ENCODE data around the gene HMCN1.
"Not testable (repeated sequence)": the region's sequence is repeated elsewhere in the genome, so short reads cannot be mapped to it uniquely, and the experiment has no call there.

The HMCN1 gene

DNA sequence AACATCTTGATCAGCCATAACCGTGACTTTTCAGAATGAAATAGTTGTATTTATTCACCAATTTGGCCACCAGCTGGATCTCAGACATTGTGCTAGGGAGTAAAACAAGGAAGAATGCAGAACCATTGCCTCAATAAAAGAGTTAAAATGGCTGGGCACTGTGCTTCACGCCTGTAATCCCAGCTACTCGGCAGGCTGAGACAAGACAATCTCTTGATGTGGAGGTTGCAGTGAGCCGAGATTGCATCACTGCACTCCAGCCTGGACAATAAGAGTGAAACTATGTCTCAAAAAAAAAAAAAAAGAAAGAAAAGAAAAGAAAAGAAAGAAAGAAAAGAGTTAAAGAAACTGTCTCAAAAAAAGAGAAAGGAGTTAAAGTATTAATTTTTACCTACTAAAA, 441.4 kb downstream of the HMCN1 start:
- DNase-seq, result no peak

DNA sequence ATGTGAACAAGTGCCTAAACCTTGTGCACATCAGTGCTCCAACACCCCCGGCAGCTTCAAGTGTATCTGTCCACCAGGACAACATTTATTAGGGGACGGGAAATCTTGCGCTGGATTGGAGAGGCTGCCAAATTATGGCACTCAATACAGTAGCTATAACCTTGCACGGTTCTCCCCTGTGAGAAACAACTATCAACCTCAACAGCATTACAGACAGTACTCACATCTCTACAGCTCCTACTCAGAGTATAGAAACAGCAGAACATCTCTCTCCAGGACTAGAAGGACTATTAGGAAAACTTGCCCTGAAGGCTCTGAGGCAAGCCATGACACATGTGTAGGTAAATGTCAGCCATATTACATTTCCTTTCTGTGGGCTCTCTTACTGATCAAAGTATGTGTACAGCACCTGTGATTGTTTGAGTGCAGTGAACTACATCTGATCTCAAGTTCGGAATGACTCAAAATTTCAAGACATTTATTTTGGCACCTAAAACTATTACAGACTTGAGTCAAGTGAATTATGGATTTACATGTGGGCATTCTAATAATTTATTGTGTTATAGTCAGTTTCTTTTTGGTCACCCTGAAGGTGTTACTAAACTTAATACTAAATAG, 444.3 kb downstream of the HMCN1 start:
- DNase-seq, result no peak

DNA sequence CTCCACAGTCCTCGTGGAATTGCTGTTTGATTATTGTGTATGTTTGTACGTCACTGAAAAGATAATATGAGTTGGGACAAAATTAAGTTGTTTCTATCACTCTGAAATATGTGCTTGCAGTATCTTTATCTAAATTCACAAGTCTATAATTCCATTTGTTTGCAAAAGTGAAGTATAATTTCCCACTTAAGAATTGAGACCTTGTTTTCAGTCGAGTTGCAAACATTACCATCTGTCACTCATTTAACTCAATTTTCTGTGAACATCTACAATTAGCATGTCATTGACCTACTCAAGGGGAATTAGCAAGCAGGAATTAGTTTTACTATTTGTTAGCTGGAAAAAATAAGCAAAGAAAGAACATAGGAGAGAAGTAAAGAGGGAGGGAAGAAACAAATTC, 445.0 kb downstream of the HMCN1 start:
- DNase-seq, result no peak

DNA sequence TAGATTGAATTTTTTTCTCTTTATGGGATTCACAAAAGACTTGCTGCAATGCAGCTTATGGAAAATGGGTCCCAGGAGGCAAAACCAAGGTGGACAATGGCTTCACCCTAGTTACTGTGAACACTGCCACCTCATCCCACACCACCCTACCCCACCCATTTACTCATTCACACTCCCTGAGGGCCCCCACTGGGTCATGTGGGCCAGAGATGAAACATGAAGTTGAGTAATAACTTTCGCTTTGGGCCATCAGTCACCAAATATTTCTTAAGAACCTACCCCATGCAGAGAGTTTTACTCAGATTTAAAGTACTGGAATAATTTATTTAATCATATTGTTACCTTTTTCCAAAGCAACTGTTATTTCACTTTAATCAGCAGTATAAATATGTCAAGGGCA, 449.0 kb downstream of the HMCN1 start:
- DNase-seq, result peak; percentile 69

DNA sequence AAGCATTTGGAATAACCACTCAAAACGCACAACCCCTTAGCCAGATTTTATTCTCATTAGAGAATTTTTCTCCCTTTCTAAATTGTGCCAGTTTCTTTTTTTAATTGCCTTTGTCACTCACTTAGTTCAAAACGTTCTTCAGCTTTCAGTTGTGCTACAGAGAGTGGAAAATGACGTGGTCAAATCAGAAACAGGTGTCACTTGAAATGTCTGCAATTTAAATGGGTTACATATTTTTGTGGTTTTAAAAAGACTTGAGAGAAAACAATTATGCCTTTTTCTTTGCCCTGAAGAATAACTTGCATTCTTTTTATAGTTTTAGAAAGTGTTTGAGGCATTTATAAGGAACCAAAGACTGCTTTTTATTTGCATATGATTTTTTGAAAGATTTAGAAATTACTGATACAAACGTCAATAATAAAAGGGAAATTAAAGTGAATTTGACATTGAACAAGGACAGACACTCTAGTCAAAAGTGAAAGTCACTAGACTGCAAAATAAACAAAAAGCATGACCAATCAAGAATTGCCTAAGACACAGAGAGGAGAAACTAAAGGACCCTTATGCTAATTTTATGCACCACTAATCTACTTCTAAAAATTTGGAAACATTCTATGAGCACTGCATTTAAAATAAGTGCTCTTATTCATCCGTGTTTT, 449.9 kb downstream of the HMCN1 start:
- DNase-seq, result peak; percentile 20

DNA sequence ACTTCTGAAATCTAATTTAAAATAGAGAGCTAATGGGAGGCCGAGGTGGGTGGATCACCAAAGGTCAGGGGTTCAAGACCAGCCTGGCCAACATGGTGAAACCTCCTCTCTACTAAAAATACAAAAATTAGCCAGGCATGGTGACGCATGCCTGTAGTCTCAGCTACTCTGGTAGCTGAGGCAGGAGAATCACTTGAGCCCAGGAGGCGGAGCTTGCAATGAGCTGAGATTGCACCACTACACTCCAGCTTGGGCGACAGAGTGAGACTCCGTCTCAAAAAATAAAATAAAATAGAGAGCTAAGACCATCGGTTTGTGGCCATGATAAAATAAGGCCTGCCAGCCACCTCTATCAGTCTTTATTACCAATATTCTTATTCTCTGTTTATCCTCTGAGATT, 452.1 kb downstream of the HMCN1 start:
- DNase-seq, result not testable (repeated sequence)

DNA sequence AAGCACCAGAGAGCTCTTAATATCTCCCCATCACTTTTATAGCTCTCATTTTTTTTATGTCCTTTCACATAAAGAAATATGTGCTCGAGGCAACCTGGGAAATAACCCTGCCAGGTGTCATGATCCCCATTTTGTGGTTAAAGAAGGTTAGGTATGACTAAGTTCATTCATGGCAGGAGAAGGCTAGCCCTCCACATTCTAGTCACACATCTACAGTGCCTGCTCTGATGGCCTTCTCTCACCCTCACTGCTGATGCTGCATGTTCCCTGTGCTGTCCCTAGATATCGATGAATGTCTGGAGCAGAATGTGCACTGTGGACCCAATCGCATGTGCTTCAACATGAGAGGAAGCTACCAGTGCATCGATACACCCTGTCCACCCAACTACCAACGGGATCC, 453.4 kb downstream of the HMCN1 start:
- DNase-seq, result peak; percentile 37

DNA sequence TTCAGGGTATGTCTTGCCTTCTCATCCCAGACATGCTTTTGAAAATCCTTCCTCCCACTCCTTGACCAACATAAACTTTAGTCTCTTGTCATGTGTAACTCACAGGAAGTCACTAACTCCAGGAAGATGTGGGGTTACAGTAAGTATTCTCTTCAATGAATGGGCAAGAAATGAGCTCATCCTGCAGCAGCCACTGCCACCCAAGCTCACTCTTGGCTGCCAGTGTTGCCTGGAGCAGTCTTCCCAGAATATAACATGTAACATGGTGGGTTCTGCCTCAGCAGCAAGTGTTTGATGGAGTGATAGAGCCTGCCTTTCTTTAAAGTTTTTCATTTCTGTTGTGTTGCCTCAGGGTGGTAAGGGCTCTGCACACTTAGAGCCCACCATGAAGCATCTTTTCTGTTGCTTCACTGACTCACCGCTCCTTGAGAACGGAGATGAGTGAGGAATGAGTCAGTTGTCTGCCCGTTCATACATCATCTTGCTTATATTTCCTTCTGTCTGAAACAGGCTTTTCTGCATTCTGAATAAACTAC, 453.9 kb downstream of the HMCN1 start:
- DNase-seq, result peak; percentile 34

DNA sequence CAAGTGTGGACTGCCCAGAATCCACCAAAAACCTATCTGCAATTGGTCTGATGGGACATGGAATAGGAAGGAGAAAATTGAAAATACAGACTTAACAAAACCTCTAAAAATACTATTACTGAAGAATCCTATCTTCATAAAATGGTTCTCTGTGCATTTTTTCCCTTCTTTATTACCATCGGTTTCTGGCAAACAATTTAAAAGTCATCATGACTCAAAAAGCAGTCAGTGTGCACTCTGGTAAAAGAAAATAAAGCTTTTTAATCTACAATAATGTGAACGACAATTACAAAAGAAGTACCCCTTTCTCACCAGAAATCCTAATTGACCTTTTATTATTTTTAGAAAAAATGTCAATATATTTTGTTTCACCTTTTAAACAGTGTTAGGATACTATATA, 454.5 kb downstream of the HMCN1 start:
- no peak for DNase-seq

DNA sequence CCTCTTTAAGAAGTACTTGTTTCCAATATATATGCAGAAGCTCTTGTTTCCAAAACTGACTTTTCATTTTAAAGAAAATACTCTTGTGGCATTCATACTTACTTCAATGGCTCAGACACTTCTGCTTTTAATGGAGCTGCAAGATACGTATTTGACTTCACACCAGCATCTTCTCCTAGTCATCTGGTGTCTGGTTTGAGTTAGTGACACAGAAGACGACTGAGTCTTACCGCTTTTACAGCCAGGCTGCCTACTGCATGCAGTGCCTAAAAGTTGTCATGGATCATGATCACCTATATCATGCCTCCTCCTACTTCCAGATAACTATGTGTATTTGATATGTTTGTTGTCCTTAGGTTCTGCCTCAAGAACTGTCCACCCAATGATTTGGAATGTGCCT, 455.0 kb downstream of the HMCN1 start:
- no peak for DNase-seq

DNA sequence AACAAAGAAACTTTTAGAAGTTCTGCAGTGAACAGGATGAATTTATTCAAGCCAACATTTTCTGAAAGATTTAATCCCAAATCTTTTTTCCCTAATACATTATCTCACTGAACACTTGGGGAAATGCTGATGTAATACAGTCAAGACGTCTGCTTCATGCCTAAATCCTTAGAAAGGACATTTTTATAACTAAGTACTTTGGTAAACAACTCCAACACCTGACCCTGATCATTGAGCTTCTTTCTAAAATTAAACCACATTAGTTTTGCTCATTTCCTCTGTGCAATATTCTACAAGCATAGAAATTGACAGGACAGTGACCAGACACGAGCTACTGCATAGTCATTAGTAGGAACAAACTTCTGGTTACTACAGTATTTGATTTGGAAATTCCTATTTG, 457.3 kb downstream of the HMCN1 start:
- no peak for DNase-seq

DNA sequence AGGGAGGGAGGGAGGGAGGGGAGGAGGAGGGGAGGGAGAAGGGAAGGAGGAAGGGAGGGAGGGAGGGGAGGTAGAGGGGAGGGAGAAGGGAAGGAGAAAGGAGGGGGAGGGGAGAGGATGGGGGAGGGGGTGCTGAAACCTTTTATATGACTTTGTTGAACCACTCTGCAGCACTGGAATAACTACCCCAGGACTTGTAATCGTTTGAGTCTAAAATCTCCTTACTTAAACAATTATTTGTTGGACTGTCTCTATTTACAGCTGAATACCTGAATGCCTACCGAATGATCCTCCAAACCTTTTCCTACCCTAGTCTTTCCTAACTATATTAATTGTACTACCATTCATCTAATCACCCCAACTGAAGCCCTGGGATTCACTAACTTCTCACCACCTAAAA, 459.0 kb downstream of the HMCN1 start:
- no peak for DNase-seq

DNA sequence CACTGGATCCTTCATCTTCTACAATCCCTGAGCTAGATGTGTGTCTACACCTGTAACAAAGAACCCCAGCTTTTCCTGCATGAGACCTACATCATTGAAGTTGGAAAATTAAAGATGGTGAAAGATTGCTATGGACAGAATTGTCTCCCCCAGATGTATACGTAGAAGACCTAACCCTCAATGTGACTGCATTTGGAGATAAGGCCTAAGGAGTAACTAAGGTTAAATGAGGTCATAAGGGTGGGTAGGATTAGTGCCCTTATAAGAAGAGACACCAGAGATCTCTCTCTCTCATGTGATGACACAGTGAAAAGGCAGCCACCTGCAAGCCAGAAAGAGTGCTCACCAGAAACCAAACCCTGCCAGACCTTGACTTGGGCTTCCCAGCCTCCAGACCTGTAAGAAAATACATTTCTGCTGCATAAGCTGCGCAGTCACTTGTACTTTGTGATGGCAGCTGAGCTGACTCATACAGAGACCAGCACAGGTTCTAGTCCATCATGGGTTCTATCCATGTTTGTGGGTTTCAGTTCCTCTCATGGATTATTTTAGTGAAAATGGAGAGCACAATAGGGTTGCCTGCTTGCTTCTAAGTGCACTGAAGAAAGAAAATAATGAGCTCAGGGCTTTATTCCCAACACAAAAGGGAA, 460.0 kb downstream of the HMCN1 start:
- DNase-seq, result peak; percentile 17

DNA sequence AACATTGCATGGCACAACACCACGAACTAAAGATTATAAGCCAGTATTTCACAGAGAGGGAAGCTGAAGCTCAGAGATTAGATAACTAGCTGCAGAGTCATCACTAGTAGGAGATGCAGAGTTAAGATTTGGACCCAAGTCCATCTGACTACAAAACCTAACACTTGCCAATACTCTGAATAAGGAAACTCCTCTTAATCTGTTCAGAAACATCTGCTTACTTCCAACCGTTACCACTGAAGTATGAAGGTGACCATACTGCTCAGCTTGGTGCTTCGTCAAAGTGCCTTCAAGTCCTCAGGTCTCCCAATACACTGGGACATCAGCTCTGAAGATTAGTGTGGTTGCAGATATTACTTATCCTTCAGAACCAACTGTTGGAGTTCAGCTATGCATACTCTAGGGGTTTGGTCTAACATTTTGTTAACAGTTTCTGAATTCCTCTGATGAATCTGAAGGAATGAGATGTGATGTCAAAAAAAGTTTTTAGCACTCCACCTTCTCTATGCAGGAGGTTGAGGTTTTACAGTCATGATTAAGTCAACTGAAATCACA, 461.3 kb downstream of the HMCN1 start:
- no peak for DNase-seq

DNA sequence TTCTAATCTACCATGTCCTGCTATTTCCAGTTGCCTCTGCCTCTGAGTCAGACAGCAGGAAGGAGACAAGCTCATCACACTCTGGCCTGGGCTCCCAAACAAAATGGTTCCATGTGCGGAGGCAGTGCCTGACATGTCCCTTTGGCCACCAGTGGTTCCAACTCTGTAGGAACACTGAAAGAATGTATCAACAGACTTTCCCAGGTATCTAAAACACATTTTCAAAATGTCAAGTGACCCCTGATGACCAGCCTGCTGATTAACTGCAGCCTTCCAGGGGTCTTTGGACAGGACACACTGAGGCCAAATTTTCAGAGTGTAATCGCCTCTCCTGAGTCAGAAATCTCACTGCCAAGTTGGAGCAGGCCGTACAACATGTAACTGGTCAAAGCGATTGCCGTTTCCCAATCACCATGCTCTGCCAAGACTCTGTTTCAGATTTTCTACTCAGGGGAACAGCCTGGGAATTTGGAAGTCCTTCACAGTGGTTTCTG, 468.1 kb downstream of the HMCN1 start:
- DNase-seq, result no peak

DNA sequence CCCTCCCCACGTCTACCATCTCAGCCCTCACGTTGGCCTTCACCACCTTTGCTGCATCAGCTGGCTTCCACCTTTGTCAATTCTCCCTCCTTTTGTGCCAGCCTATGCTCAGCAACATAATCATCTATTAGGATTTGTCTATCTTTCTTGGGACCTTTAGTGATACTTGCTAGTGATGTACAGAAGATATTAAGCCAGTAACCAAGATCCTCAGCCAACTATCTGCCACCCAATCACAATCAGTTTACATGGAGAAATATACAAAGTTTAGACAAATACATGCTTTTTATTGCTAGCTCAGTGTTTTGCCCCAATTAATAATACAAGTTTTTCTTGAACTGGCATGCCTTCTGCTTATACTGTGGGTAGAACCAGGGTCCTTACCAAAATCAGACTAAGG, 468.6 kb downstream of the HMCN1 start:
- DNase-seq, result no peak

DNA sequence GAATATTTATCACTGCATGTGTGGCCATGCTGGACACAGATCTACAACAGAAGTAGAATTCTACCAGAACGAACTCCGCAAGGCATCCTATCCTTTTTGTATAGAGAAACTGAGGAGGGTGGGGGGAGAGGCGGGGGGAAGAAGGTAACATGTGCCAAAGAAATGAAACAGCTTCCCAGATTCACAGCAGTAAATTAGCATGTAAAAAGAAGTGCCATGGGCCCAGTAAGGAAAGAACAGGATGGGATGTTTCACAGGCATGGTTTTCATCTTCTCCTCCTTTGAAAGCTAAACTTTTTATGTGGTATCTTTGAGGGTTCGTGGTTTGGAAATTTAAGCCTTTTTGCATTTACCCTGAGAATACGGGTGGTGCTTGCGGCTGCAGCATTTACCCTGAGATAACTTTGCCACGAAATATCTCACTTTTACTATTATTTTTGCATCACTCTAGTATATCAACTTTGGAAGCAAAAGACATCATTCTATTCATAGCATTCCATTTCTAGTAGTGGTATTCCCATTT, 471.9 kb downstream of the HMCN1 start:
- no peak for DNase-seq

DNA sequence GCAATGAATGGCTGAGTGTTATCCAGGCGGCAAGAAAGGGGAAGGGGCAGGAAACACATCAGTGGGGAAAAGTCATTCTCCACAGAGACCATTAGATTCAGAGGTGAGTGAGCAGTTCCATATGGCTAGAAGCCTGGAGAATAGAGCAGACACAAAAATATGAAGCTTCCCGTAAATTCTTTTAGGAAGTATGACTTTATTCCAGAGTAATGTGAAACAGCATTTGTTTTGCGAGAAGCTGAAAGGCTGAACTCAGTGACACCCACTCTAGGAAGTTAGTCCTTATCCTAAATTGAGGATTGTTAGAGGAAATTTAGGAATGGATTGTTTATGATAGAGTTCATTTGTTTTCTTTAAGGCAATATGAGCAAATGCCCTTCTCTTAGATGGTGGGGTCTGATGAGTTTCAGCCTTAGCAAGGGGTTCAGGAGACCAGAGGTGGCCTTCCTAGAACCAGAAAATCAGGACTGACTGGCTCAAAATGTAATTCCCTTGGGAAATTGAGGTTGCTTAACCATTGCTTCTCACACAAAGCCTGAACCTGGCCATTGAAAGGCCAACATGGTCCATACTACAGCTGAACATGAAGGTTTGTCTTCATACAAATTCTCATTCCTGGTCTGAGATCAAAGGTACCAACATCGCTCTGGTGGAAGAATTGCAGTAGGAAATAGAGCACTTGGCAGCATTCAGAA, 473.3 kb downstream of the HMCN1 start:
- no peak for DNase-seq

DNA sequence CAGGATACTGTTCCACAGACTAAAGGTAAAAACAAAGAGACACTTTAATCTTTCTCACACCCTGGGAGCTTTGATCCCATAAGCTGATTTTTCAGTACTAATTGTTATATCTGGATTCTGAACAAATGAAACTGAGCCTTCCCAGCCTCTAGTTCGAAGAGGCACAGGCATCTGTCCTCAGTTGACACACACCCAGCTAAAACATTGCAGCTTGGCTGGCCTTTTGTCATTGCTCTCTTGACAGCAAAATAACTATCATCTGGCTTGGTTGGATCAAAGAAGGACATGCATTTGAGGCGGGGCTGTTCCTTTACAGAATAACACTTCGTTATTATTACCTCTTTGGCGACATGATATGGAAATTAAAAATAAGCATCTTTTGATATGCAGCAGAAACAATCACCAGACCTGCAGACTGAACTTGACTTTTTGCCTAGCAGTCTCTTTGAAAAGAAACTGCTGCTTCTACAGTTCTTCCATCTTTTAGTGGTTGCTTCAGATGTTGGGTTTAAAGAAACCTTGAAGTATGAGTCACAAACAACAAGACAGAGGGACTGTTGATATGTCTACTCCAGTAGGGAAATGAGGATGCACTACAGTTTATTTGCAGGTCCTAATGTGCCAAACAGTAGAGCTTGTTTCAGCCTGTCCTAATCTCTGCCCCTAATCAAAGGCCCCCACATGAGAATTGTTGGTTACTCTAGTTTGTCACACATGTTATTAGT, 474.4 kb downstream of the HMCN1 start:
- no peak for DNase-seq

DNA sequence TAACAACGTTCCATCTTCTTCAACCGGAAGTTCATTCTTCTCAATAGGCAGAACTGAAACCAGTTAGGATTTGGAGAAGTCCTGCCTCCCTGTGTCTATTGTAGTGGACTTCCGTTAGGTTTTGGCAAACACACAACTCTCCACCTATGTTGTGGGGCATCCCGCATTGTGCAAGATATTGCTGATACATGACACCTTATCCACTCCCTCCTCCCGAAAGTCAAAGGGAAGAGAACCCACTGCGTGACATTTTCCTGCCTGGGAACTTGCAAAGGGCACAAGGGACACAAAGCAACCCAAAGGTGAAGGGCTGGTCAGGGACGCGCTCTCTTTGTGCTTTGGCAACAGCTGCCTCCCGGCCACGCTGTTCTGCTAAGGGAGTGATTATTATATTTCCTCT, 476.1 kb downstream of the HMCN1 start:
- DNase-seq, result no peak

DNA sequence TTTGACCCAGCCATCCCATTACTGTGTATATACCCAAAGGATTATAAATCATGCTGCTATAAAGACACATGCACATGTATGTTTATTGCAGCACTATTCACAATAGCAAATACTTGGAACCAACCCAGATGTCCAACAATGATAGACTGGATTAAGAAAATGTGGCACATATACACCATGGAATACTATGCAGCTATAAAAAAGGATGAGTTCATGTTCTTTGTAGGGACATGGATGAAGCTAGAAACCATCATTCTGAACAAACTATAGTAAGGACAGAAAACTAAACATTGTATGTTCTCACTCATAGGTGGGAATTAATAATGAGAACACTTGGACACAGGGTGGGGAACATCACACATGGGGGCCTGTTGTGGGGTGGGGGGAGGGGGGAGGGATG, 477.4 kb downstream of the HMCN1 start:
- DNase-seq, result not testable (repeated sequence)

DNA sequence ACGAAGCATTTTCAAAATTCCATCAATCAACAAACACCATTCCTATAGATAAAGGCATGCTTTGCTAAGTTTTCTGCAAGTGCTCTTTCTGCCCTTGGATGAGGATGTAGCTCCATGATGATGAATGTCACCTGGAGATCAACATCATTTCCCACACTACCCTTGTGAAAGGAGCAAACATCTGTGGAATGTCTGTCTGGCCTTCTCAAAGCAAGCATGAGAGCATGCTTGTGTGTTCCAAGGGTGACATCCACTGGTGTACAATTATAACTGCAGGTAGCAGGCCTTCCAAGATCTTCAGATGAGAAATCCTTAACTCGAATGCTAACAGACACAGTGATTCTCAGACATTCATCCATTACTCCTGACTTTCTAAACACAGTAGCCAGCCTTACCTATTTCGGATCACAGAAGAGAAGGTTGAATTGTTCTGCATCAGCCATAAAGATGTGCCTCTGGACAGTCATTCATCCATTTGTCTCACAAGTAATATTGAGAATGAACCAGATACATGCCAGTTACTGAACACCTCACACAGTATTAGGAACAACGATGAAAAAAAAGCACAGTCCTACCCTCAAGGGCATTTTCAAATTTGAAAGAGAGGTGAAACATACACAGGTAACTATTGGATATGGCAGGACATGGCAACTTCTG, 478.5 kb downstream of the HMCN1 start:
- peak; percentile 25 for DNase-seq

Data from activated CD4-positive, alpha-beta T cell treated with anti-CD3 and anti-CD28 coated beads, Interleukin-2, amount 50 U/mL, for 16 hours (primary cell).